HFFc6 (cell line): ENCODE data around the gene PRPF31. TPM values are rescaled to one million over a fixed set of nuclear protein-coding genes. Genes with fewer than 3 reads are reported as not detected.

ENCODE experiments used
- DNase-seq: peaks from one replicate; pipeline ENCODE4 v3.0.0-alpha.2; 2018
- H3K27ac Mint-ChIP-seq: 2 replicates; pipeline ENCODE4 v1.8.0; 2020; ENCODE audit warnings: mild to moderate bottlenecking, mixed read lengths
- H3K27me3 Mint-ChIP-seq: 2 replicates; pipeline ENCODE4 v1.8.0; 2021; ENCODE audit warnings: mild to moderate bottlenecking, moderate library complexity, mixed read lengths; ENCODE audit not compliant: insufficient read depth
- H3K36me3 Mint-ChIP-seq: 2 replicates; pipeline ENCODE4 v1.8.0; 2021; ENCODE audit warnings: low read depth, mixed read lengths
- H3K4me1 Mint-ChIP-seq: 2 replicates; pipeline ENCODE4 v1.8.0; 2020; ENCODE audit warnings: low read depth, mixed read lengths
- H3K4me3 Mint-ChIP-seq: 2 replicates; pipeline ENCODE4 v1.8.0; 2020; ENCODE audit warnings: mild to moderate bottlenecking, moderate library complexity, mixed read lengths
- H3K9me3 Mint-ChIP-seq: 2 replicates; pipeline ENCODE4 v1.8.0; 2020; ENCODE audit warnings: mild to moderate bottlenecking, mixed read lengths
- CTCF ChIP-seq: fragments of 200-600 bp; sonication (generic); IDR thresholded peaks from 2 replicates; pipeline ENCODE4 v1.5.0; 2021; ENCODE audit warnings: antibody characterized with exemption, mild to moderate bottlenecking
- total RNA-seq, 6 experiments: library from RNA; stranded (reverse); fragmentation: NEBNext Ultra II Directional; extraction: Animal tissue kit (Norgen Biotek cat#: 25700); gene quantifications; 2 replicates in 1 of 6; 3 replicates in 5 of 6; pipeline ENCODE4 v1.2.3, GENCODE V29; 2021

Gene PRPF31
- total RNA-seq, 6 experiments from 2014 or later: 66.1 to 92.5 (median 83.6) TPM

GRCh38 chr19:54156953-54157352 is 41.4 kb downstream of the PRPF31 start:
- Mint-ChIP-seq H3K27ac (peak overlapping the region; percentile 64), H3K27me3 (peaks cover 10% of the 10 kb centered on the region), H3K4me3 (peak overlapping the region; percentile 39), H3K36me3 (peaks cover 31% of the 10 kb centered on the region), H3K4me1 (peaks cover 52% of the 10 kb centered on the region), H3K9me3 (no peaks in the 10 kb centered on the region)
- TF ChIP-seq CTCF: no peak
- DNase-seq: no peak

- Mint-ChIP-seq H3K9me3 (peaks cover 11% of the 10 kb centered on the region), H3K4me1 (peaks cover 51% of the 10 kb centered on the region), H3K27ac (peak overlapping the region; percentile 96), H3K4me3 (peak overlapping the region; percentile 91), H3K27me3 (peaks cover 12% of the 10 kb centered on the region), H3K36me3 (peaks cover 37% of the 10 kb centered on the region)
- DNase-seq: peak; percentile 23
- TF ChIP-seq CTCF: no peak
Measured at GRCh38 chr19:54158812-54159351, 43.3 kb downstream of the PRPF31 start.

GRCh38 chr19:54159352-54160181 is 44.0 kb downstream of the PRPF31 start, which contains the start of gene LENG1:
Gene LENG1, minus strand, starts transcription at chr19:54159721. Its CDS starts 26 bp downstream, at chr19:54159695.
- peak; percentile 100 for DNase-seq
- H3K4me1 Mint-ChIP-seq: peaks cover 44% of the 10 kb centered on the region
- peak within 1 kb of the TSS; percentile 91 for H3K4me3 Mint-ChIP-seq
- peaks cover 33% of the 10 kb centered on the region for H3K36me3 Mint-ChIP-seq
- H3K27ac Mint-ChIP-seq: peak within 1 kb of the TSS; percentile 96
- H3K9me3 Mint-ChIP-seq: peaks cover 18% of the 10 kb centered on the region
- H3K27me3 Mint-ChIP-seq: peaks cover 11% of the 10 kb centered on the region
- TF ChIP-seq CTCF: peak; percentile 64

GRCh38 chr19:54160182-54160811 is 44.7 kb downstream of the PRPF31 start:
- peaks cover 9% of the 10 kb centered on the region for H3K27me3 Mint-ChIP-seq
- H3K9me3 Mint-ChIP-seq: peaks cover 20% of the 10 kb centered on the region
- DNase-seq: no peak
- no peak for TF ChIP-seq CTCF
- peak overlapping the region; percentile 91 for H3K4me3 Mint-ChIP-seq
- peaks cover 39% of the 10 kb centered on the region for H3K4me1 Mint-ChIP-seq
- H3K36me3 Mint-ChIP-seq: peaks cover 30% of the 10 kb centered on the region
- peak overlapping the region; percentile 96 for H3K27ac Mint-ChIP-seq

- H3K9me3 Mint-ChIP-seq: peaks cover 25% of the 10 kb centered on the region
- H3K36me3 Mint-ChIP-seq: peaks cover 30% of the 10 kb centered on the region
- H3K27me3 Mint-ChIP-seq: peaks cover 10% of the 10 kb centered on the region
- peaks cover 39% of the 10 kb centered on the region for H3K4me1 Mint-ChIP-seq
- DNase-seq: no peak
- peak overlapping the region; percentile 91 for H3K4me3 Mint-ChIP-seq
- peak overlapping the region; percentile 96 for H3K27ac Mint-ChIP-seq
- no peak for TF ChIP-seq CTCF
Measured at GRCh38 chr19:54160854-54161253, 45.3 kb downstream of the PRPF31 start.
